ENCODE data around the gene MYG1.

MYG1 gene

GRCh38 chr12:53267306-53267998 is 32.0 kb upstream of the MYG1 start:
- Histone ChIP-seq H2AFZ (ENCODE audit: low read length) (peak overlapping the region; percentile 62), H3K36me3 (replicated peaks; ENCODE audit: insufficient read depth, low read length) (no peaks in the 10 kb centered on the region), H3F3A (ENCODE audit: insufficient read depth, low read length) (peaks cover 6% of the 10 kb centered on the region; the same call in 1 of the 2 replicates), H3K9me3 (replicated peaks; ENCODE audit: insufficient read depth, low read length) (no peaks in the 10 kb centered on the region), H3K9me2 (replicated peaks; ENCODE audit: insufficient read depth, low read length) (no peaks in the 10 kb centered on the region), H4K20me1 (ENCODE audit: insufficient read depth, low read length) (no peaks in the 10 kb centered on the region), H3K27me3 (replicated peaks; ENCODE audit: insufficient read depth, low read length) (no peaks in the 10 kb centered on the region), H3K4me2 (ENCODE audit: low read depth, low read length) (peak overlapping the region; percentile 96), H3K79me2 (ENCODE audit: low read length) (peaks cover 33% of the 10 kb centered on the region), H3K4me3 (ENCODE audit: low read length) (peak overlapping the region; percentile 80), H3K4me1 (ENCODE audit: low read length) (peaks cover 6% of the 10 kb centered on the region), H3K27ac (ENCODE audit: low read length) (peak overlapping the region; percentile 43; the same call in 1 of the 2 replicates), H3K9ac (ENCODE audit: low read length) (peak overlapping the region; percentile 68; the same call in 1 of the 2 replicates)
- TF ChIP-seq, protein P1, sequence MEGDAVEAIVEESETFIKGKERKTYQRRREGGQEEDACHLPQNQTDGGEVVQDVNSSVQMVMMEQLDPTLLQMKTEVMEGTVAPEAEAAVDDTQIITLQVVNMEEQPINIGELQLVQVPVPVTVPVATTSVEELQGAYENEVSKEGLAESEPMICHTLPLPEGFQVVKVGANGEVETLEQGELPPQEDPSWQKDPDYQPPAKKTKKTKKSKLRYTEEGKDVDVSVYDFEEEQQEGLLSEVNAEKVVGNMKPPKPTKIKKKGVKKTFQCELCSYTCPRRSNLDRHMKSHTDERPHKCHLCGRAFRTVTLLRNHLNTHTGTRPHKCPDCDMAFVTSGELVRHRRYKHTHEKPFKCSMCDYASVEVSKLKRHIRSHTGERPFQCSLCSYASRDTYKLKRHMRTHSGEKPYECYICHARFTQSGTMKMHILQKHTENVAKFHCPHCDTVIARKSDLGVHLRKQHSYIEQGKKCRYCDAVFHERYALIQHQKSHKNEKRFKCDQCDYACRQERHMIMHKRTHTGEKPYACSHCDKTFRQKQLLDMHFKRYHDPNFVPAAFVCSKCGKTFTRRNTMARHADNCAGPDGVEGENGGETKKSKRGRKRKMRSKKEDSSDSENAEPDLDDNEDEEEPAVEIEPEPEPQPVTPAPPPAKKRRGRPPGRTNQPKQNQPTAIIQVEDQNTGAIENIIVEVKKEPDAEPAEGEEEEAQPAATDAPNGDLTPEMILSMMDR (IDR thresholded peaks at IDR 0.05; ENCODE audit: low read length), result no peak
- no peak for TF ChIP-seq EZH2 (optimal IDR thresholded peaks at IDR 0.05; ENCODE audit: low read depth, low read length)
- TF ChIP-seq EZH2phosphoT487 (IDR thresholded peaks at IDR 0.05; ENCODE audit: low read length), result no peak
- no peak for DNase-seq

- TF ChIP-seq, protein P1 (IDR thresholded peaks at IDR 0.05; ENCODE audit: low read length), result peak; percentile 42
- no peak for TF ChIP-seq EZH2 (optimal IDR thresholded peaks at IDR 0.05; ENCODE audit: low read depth, low read length)
- Histone ChIP-seq H3F3A (ENCODE audit: insufficient read depth, low read length) (peaks cover 6% of the 10 kb centered on the region; the same call in 1 of the 2 replicates), H3K79me2 (ENCODE audit: low read length) (peaks cover 36% of the 10 kb centered on the region), H3K36me3 (replicated peaks; ENCODE audit: insufficient read depth, low read length) (no peaks in the 10 kb centered on the region), H3K4me3 (ENCODE audit: low read length) (peak within 1 kb of the TSS; percentile 80), H3K27ac (ENCODE audit: low read length) (peak within 1 kb of the TSS; percentile 43; the same call in 1 of the 2 replicates), H3K4me1 (ENCODE audit: low read length) (peaks cover 6% of the 10 kb centered on the region), H4K20me1 (ENCODE audit: insufficient read depth, low read length) (no peaks in the 10 kb centered on the region), H3K4me2 (ENCODE audit: low read depth, low read length) (peak within 1 kb of the TSS; percentile 96), H3K9ac (ENCODE audit: low read length) (peak within 1 kb of the TSS; percentile 68), H2AFZ (ENCODE audit: low read length) (peak within 1 kb of the TSS; percentile 62), H3K9me3 (replicated peaks; ENCODE audit: insufficient read depth, low read length) (no peaks in the 10 kb centered on the region), H3K9me2 (replicated peaks; ENCODE audit: insufficient read depth, low read length) (no peaks in the 10 kb centered on the region), H3K27me3 (replicated peaks; ENCODE audit: insufficient read depth, low read length) (no peaks in the 10 kb centered on the region)
- peak; percentile 86 for DNase-seq
Observed at GRCh38 chr12:53267999-53268629, 31.4 kb upstream of the MYG1 start, which contains the start of gene ESPL1. Gene ESPL1 (plus strand): TSS chr12:53268299. CDS start chr12:53268767, 468 bp downstream.

DNA sequence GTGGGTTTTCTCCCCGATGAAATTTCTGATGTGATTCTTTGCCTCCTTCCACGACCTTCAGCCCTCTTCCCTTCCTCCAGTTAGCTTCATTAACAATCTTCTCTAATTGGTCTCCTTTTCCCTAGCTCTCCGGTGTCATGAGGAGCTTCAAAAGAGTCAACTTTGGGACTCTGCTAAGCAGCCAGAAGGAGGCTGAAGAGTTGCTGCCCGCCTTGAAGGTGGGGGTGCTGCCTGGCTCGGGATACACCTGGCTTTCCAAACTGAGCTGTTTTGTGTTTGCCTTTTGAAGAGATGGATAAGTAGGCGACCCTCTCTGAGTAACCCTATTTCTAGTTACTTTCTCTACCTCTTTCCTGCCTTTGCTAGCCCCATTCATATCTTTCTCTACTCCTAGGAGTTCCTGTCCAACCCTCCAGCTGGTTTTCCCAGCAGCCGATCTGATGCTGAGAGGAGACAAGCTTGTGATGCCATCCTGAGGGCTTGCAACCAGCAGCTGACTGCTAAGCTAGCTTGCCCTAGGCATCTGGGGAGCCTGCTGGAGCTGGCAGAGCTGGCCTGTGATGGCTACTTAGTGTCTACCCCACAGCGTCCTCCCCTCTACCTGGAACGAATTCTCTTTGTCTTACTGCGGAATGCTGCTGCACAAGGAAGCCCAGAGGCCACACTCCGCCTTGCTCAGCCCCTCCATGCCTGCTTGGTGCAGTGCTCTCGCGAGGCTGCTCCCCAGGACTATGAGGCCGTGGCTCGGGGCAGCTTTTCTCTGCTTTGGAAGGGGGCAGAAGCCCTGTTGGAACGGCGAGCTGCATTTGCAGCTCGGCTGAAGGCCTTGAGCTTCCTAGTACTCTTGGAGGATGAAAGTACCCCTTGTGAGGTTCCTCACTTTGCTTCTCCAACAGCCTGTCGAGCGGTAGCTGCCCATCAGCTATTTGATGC is 30.6 kb upstream of the MYG1 start:
- Histone ChIP-seq H3K4me1 (ENCODE audit: low read length) (peaks cover 6% of the 10 kb centered on the region), H3K9me3 (replicated peaks; ENCODE audit: insufficient read depth, low read length) (no peaks in the 10 kb centered on the region), H3K9ac (ENCODE audit: low read length) (peak overlapping the region; percentile 68), H3K36me3 (replicated peaks; ENCODE audit: insufficient read depth, low read length) (no peaks in the 10 kb centered on the region), H3F3A (ENCODE audit: insufficient read depth, low read length) (peaks cover 6% of the 10 kb centered on the region; the same call in 1 of the 2 replicates), H3K4me3 (ENCODE audit: low read length) (peak overlapping the region; percentile 80), H3K27ac (ENCODE audit: low read length) (peak overlapping the region; percentile 43; the same call in 1 of the 2 replicates), H3K4me2 (ENCODE audit: low read depth, low read length) (peak overlapping the region; percentile 96), H4K20me1 (ENCODE audit: insufficient read depth, low read length) (no peaks in the 10 kb centered on the region), H2AFZ (ENCODE audit: low read length) (peak overlapping the region; percentile 62), H3K79me2 (ENCODE audit: low read length) (peaks cover 36% of the 10 kb centered on the region), H3K27me3 (replicated peaks; ENCODE audit: insufficient read depth, low read length) (no peaks in the 10 kb centered on the region), H3K9me2 (replicated peaks; ENCODE audit: insufficient read depth, low read length) (no peaks in the 10 kb centered on the region)
- TF ChIP-seq EZH2 (optimal IDR thresholded peaks at IDR 0.05; ENCODE audit: low read depth, low read length) (no peak), EZH2phosphoT487 (IDR thresholded peaks at IDR 0.05; ENCODE audit: low read length) (no peak)
- TF ChIP-seq, protein P1 (IDR thresholded peaks at IDR 0.05; ENCODE audit: low read length), result no peak
- no peak for DNase-seq
